AG09319 (cell line): Measurements from ENCODE around the gene ATP2A2.
"Not testable (repeated sequence)": the region's sequence is repeated elsewhere in the genome, so short reads cannot be mapped to it uniquely, and the experiment has no call there.

Source experiments
- DNase-seq: peaks from one replicate; pipeline ENCODE4 v3.0.0-alpha.2; 2010; ENCODE audit warnings: low read depth; ENCODE audit errors: extremely low read depth
- CTCF ChIP-seq: IDR thresholded peaks from 2 replicates; pipeline ENCODE4 v1.5.1; 2011; ENCODE audit warnings: low read depth, mild to moderate bottlenecking, inconsistent platforms, low read length, moderate library complexity

Gene ATP2A2

GRCh38 chr12:110370732-110371231 is 89.7 kb downstream of the ATP2A2 start:
- DNase-seq = no peak
- no peak for TF ChIP-seq CTCF

GRCh38 chr12:110371408-110372055 is 90.5 kb downstream of the ATP2A2 start:
- DNase-seq = no peak

GRCh38 chr12:110372056-110372425 is 91.0 kb downstream of the ATP2A2 start:
- no peak for TF ChIP-seq CTCF
- DNase-seq = no peak

More at GRCh38 chr12:110371408-110372055, 90.5 kb downstream of the ATP2A2 start:
- TF ChIP-seq CTCF = no peak

- no peak for TF ChIP-seq CTCF
- no peak for DNase-seq
Measured at GRCh38 chr12:110373025-110373424, 92.0 kb downstream of the ATP2A2 start.

- TF ChIP-seq CTCF = no peak
- no peak for DNase-seq
Measured at GRCh38 chr12:110373425-110373824, 92.4 kb downstream of the ATP2A2 start.

GRCh38 chr12:110373962-110374611 is 93.0 kb downstream of the ATP2A2 start:
- no peak for DNase-seq
- TF ChIP-seq CTCF = no peak

GRCh38 chr12:110378131-110378790 is 97.2 kb downstream of the ATP2A2 start:
- DNase-seq = not testable (repeated sequence)
